Measurements from ENCODE around the gene RPUSD1.

Gene RPUSD1

DNA sequence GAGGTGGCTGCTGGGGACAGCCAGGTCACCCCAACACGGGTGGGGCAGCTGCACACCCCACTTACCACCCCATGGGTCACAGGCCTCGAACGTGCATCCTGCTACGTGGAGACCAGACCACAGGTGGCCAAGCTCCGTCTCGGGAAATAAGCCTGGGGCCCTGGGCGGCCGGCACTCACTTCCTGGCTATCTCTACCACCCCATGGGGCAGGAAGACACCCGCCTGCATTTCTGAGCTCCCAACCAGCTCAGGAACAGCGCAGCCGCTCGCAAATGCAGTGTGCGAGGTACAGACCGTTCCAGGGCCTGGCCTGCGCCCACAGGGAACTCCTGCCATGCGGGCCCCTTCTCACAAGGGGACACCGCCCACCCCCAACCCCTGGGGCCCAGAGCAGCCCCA is 17.3 kb upstream of the RPUSD1 start:
- Mint-ChIP-seq H3K4me3 (no peak overlapping the region), H3K9me3 (no peaks in the 10 kb centered on the region), H3K27me3 (peaks cover 1% of the 10 kb centered on the region), H3K27ac (no peak overlapping the region), H3K4me1 (peaks cover 16% of the 10 kb centered on the region), H3K36me3 (no peaks in the 10 kb centered on the region)

DNA sequence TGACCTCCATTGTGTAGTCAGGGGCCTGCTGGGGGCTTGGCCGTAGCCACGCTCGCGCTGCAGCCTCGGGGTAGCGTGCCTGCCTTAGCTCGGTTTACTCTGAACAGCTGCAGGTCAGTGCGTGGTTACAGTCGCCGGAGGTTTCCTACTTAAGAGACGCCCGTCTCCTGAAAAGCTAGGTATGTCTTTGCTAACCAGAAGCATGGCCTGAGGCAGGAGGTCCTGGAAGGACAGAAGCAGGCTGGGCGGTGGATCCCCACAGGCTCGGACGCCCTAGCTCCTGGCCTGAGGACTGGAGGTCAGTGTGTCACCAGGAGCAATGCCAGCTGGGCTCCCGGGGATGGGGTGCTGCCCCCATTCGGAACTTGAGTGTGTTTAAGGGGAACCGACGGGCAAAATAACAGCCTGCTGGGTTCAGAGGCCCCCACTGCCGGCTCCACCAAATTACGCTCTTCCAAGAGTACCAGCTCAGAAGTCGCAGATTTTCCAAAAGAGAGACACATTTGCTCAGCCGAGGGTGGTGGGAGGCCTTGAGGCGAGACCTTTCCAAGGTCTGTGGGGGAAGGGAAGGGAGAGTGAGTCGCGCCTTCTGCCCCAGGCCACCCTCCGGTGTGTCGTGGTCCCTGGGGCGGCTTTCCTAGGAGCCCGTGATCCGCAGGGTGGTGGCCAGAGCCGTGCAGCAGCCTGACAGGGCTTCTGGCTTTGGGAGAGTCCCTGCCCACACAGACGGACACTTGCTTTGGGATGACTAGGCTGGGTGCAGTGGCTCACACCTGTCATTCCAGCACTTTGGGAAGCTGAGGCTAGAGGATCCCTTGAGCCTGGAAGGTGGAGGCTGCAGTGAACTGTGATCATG is 16.2 kb upstream of the RPUSD1 start:
- Mint-ChIP-seq H3K4me3 (no peak overlapping the region), H3K9me3 (no peaks in the 10 kb centered on the region), H3K27me3 (peaks cover 1% of the 10 kb centered on the region)

DNA sequence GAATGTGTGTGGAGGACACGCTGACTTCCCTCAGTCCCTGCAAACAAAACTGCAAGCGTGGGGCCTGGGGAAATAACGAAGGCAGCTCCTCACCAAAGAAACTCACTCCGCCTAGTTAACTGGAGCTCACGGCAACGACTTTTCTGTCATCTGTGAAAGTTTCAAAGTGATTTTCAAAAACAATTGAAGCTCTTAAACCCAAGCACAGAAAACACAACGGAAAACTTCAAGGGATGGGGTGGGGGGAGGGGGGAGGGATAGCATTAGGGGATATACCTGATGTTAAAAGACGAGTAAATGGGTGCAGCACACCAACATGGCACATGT is 15.5 kb upstream of the RPUSD1 start:
- H3K36me3 Mint-ChIP-seq = no peaks in the 10 kb centered on the region
- no peaks in the 10 kb centered on the region for H3K9me3 Mint-ChIP-seq
- no peak overlapping the region for H3K27ac Mint-ChIP-seq
- peaks cover 9% of the 10 kb centered on the region for H3K4me1 Mint-ChIP-seq
- no peak overlapping the region for H3K4me3 Mint-ChIP-seq
- peaks cover 1% of the 10 kb centered on the region for H3K27me3 Mint-ChIP-seq

More for the DNA sequence above, 16.2 kb upstream of the RPUSD1 start:
- Mint-ChIP-seq H3K36me3 (no peaks in the 10 kb centered on the region), H3K4me1 (peaks cover 14% of the 10 kb centered on the region), H3K27ac (no peak overlapping the region)

DNA sequence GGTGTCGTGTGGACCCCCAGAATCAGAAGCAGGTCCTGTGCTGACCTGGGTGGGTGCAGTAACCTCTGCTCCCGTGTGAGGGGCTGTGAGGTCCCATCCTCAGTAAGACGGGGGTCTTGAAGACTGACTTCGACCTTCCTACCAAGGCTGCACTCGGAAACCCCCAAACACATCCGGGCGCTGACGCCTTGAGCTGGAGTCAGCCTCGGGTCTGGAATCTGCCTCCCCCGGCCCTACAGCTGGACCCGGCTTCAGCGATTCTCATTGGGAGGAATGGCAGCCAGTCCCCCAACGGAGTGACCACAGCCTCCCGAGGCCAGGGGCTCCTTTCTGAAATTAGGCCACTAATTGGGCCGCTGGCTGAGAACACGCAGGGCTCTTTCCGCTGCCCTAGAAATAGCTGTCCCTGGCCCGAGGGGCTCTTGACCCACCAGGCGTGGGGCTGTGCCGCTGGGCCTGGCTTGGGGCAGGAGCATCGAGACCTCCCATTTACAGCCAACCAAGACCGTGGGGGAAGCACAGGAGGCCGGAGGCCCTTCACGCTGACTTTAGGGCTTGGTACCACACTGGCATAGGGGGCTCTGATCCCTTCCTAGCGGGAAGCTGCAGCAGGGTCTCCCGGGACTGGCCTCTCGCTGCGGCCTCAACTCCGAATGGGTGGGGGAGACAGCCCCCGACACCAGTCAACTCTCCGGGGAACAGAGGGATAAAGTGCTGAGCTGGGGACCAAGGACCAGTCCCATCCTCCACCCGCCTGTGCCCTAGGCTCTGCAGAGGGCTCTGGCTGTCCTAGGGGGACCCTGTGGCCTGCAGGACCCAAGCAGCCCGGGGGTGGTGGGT is 15.0 kb upstream of the RPUSD1 start:
- Mint-ChIP-seq H3K4me1 (peaks cover 5% of the 10 kb centered on the region), H3K9me3 (no peaks in the 10 kb centered on the region), H3K27ac (no peak overlapping the region), H3K27me3 (peaks cover 1% of the 10 kb centered on the region), H3K4me3 (no peak overlapping the region), H3K36me3 (no peaks in the 10 kb centered on the region)

DNA sequence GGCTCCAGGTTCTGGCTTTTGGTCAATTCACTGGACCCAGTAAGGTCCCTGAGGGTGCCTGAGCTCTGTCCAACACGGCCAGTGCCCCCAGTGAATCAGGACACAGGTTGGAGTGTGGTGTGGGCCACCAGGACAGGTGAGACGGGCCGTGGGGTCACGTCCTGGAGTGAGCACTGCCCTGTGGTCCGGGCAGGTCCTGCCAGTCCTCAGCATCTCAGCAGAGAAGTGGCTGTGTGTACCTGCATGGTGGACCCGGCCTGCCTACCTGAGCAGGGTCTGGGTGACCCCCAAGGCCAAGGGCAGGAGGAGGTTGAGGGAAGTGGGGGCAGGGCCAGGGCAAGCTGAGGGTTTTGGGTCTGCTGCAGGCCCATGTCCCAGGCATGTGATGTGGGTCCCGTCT is 14.3 kb upstream of the RPUSD1 start:
- no peak overlapping the region for H3K4me3 Mint-ChIP-seq
- H3K27me3 Mint-ChIP-seq = peaks cover 4% of the 10 kb centered on the region
- H3K9me3 Mint-ChIP-seq = no peaks in the 10 kb centered on the region
- no peaks in the 10 kb centered on the region for H3K36me3 Mint-ChIP-seq
- H3K27ac Mint-ChIP-seq = no peak overlapping the region
- no peaks in the 10 kb centered on the region for H3K4me1 Mint-ChIP-seq

DNA sequence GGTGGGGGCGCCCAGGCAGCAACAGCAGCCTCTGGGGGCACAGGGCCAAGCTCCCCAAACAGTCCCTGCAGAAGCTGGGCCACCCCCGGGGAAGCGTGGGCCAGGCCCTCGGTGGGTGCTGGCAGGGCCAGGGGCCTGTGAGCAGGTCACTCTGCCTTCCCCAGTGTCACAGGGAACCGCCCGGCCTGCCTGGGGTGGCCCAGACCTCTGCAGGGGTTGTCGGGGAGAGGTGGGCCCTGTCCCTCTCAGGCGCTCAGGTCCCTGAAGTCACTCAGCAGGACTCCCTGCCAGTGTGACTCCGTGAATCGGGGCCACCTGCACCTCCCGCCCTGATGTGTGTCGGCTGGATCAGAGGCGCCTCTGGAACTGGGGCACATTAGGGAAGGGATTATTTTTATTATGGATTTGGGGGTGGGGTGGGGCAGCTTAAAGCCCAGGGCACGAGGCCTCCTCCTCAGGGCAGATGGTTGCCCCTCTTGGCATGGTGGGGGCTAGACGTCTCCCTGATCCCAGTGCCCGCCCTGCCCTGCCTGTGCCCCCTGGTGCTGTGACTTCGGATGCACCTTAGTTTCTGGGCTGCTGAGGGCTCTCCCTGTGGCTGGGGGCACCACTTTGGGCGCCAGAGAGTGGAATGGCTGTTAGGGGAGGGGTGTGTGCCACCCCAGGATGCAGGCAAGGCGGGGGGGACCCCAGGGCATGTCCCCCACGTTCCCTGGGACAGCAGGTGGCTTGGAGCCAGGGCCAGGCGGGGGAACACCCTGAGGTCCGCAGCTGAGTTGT is 13.6 kb upstream of the RPUSD1 start:
- Mint-ChIP-seq H3K27ac (no peak overlapping the region), H3K4me1 (no peaks in the 10 kb centered on the region), H3K36me3 (no peaks in the 10 kb centered on the region), H3K4me3 (no peak overlapping the region), H3K27me3 (peaks cover 4% of the 10 kb centered on the region), H3K9me3 (no peaks in the 10 kb centered on the region)

DNA sequence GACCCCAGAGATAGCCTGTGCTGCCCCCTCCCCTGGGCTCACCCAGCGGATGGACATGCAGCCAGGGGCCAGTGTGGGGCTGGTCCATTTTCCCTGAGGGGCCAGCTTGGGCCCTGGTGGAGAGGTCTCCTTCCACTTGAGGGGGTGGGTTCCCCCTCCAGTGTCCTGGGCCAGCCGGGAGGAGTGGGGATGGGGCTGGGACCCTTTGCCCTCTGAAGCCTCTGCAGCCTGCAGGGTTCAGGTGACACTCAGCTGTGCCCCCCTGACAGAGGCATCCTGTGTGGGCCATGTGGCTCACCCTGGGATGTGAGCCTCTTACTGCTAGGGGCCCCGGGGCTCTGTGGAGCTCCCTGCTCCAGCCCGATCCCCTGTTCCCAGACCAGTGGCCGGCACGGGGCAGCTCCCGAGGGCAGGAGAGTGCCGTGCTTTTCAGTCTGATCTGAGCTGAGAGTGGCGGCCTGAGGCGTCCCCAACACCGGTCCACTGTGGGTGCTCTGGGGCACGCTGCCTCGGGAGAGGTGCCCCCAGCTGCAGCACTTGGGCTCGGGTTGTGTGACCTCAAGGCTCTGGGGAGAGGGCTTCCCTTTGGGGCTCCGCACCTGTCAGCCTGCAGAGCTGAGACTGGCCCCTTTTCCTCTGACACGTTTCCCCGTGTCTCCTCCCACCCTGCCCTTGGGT is 12.8 kb upstream of the RPUSD1 start:
- H3K9me3 Mint-ChIP-seq = no peaks in the 10 kb centered on the region
- H3K27me3 Mint-ChIP-seq = peaks cover 4% of the 10 kb centered on the region
- H3K36me3 Mint-ChIP-seq = no peaks in the 10 kb centered on the region
- H3K4me3 Mint-ChIP-seq = no peak overlapping the region
- no peak overlapping the region for H3K27ac Mint-ChIP-seq
- no peaks in the 10 kb centered on the region for H3K4me1 Mint-ChIP-seq

DNA sequence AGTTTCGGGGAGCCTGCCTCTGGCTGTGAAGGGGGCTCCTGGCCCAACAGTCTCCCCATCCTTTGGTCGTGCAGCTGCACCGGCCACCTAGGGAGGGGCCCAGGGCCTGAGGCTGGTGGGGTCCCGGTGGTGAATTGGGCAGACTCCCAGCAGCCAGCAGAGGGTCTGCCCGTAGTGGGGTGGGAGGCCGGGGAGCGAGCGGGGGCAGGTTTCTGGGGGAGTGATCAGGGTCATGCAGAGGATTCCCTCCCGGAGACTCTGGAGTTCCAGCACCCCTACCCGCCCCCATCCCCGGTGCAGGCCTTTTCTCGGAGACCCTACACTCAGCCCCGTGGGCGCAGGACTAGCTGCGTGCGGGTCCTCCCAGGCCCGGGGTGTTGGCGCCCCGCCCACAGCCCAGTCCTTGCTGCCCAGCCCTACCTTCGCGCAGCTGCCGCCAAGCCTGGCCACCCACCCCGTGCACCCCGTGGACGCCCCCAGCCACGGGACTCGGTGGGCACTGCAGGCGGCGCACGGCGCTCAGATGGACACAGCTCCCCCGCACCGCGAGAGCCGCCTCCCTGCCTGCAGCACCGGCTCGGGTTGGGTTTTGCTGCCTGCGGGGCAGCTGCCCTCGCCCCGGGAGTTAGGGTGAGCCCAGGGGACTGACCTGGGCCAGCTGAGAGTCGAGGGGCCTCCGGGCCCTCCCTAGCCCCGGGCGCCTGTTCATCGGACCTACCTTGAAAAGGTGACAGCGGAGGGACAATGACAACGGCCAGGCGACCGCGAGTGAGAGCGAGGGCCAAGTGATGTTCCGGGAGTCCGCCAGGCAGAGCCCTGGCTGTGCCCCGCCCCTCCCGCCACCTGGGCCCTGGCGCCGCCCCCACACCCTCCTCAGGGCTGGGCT is 12.0 kb upstream of the RPUSD1 start, which contains the start of gene GNG13:
GNG13 (minus strand) TSS at position 787 of the 886 bp plus-strand sequence. CDS start 1,657 bp downstream, outside the sequence.
- no peaks in the 10 kb centered on the region for H3K4me1 Mint-ChIP-seq
- H3K27me3 Mint-ChIP-seq = peaks cover 4% of the 10 kb centered on the region
- no peaks in the 10 kb centered on the region for H3K36me3 Mint-ChIP-seq
- no peak within 1 kb of the TSS for H3K4me3 Mint-ChIP-seq
- no peaks in the 10 kb centered on the region for H3K9me3 Mint-ChIP-seq
- no peak within 1 kb of the TSS for H3K27ac Mint-ChIP-seq

DNA sequence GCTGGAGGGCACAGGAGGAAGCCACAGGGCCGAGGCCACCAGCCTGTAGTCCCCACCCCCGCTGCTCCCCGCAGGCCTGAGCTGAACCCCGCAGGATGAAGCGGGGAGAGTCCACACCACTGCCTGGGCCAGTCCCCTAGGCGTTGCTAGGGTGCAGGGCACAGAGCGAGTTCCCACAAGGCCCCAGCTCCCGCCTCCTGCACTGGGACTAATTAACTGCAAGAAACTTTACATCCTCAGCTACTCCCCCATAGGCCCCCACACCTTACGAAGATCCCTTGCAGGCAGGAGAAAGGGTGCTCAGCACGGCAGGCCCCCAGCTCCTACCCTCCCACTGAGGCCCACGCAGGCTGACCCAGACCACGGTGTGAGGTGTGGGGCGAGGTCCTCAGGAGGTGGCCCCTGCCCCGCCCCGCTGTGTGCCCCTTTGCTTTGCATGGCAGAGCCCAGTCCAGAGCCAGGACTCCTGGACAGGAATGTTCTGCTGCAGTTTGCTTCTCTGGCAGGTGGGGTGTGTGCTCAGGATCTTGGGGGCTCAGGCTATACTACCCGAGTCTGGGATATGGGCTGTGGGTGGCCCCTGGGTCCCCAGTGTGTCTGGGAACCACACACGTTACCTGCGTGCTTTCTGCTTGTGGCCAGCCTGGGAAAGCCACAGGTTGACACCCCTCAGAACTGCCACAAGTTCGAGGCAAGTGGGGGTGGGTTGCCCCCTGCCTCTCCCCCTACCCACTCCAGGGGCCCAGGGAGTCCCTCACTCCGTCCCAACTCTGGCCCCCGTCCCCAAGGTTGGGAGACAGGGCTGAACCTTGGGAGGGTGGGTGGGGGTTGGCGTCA is 11.1 kb upstream of the RPUSD1 start:
- H3K27me3 Mint-ChIP-seq = peaks cover 4% of the 10 kb centered on the region
- no peaks in the 10 kb centered on the region for H3K36me3 Mint-ChIP-seq
- H3K27ac Mint-ChIP-seq = no peak overlapping the region
- no peak overlapping the region for H3K4me3 Mint-ChIP-seq
- no peaks in the 10 kb centered on the region for H3K9me3 Mint-ChIP-seq
- H3K4me1 Mint-ChIP-seq = no peaks in the 10 kb centered on the region

DNA sequence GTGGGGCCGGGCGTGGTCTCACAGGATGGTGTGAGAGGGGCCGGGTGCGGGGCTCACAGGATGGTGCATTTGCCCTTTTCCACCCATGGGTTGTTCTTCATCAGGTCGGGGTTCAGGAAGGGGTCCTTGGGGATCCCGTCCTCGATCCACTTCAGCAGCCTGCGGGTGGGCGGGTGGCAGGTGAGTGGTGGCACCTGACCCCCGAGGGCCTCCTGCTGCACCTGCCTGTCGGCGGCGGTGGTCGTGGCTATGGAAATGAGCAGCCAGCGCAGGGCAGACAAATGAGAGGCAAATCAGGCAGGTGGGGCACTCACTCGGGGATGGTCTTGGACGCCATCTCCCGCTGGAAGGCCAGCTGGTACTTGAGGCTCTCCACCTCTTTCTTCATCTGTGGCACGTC is 10.5 kb upstream of the RPUSD1 start:
- Mint-ChIP-seq H3K27ac (no peak overlapping the region), H3K9me3 (no peaks in the 10 kb centered on the region), H3K27me3 (peaks cover 4% of the 10 kb centered on the region), H3K36me3 (no peaks in the 10 kb centered on the region), H3K4me3 (no peak overlapping the region), H3K4me1 (no peaks in the 10 kb centered on the region)

DNA sequence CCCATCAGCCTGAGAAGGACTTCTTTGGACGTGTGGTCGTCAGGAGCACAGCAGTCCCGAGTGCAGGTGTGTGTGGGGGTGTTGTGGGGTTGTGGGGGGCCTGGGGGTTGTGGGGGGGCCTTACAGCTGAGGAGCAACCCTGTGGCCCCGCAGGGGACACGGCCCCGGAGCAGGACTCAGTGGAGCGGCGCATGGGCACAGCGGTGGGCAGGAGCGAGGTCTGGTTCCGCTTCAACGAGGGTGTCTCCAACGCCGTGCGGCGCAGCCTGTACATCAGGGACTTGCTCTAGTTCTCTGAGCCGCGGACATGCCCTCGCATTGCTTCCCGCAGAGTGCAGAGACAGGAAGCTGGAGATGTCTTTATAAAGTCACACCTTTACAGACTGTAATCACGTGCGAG is 9.5 kb upstream of the RPUSD1 start:
- no peaks in the 10 kb centered on the region for H3K36me3 Mint-ChIP-seq
- no peaks in the 10 kb centered on the region for H3K4me1 Mint-ChIP-seq

DNA sequence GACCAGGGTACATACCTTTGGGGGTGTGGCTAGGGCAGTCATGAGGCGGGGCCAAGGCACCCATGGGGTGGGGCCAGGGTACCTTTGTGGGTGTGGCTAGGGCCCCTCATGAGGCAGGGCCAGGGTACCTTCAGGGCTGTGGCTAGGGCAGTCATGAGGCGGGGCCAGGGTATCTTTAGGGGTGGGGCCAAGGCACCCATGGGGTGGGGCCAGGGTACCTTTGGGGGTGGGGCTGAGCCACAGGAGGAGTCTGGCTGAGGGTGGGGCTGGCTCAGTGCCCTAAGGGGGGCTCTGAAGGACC is 8.9 kb upstream of the RPUSD1 start:
- Mint-ChIP-seq H3K27me3 (peaks cover 4% of the 10 kb centered on the region), H3K4me1 (no peaks in the 10 kb centered on the region), H3K9me3 (no peaks in the 10 kb centered on the region), H3K4me3 (no peak overlapping the region), H3K27ac (no peak overlapping the region), H3K36me3 (no peaks in the 10 kb centered on the region)

More for the DNA sequence above, 9.5 kb upstream of the RPUSD1 start:
- H3K27me3 Mint-ChIP-seq = peaks cover 4% of the 10 kb centered on the region
- H3K4me3 Mint-ChIP-seq = no peak overlapping the region
- H3K27ac Mint-ChIP-seq = no peak overlapping the region
- H3K9me3 Mint-ChIP-seq = no peaks in the 10 kb centered on the region

DNA sequence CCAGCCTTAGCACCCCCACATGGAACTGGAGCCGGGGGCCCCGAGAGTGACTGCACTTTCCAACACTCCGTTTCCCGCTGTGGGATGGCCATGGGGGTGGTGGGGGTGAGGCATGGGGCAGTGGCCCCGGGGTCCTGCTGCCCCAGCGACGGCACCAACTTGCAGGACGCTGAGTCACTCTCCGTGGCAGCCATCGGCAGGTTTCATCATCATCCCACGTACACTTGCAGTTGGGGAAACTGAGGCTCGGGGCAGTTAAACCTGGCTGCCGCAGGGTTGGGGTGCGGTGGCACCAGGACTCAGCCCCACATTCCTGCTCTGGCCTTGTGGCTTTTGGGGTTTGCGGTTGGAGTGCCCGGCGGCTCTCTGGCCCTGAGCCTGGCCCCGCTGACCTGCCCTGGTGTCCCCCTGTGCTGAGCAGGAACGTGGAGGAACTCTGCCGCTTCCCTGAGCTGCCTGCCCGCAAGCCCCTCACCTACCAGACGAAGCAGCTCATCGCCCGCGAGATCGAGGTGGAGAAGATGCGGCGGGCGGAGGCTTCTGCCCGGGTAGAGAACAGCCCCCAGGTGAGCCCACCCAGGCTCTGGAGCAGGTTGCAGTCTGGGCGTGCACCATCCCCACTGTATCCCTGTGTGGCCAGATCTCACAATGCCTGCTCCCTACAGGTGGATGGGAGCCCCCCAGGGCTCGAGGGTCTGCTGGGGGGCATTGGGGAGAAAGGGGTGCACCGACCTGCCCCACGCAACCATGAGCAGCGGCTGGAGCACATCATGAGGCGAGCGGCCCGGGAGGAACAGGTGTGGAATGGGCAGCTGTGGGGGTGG is 8.3 kb upstream of the RPUSD1 start:
- Mint-ChIP-seq H3K36me3 (no peaks in the 10 kb centered on the region), H3K4me1 (no peaks in the 10 kb centered on the region), H3K27me3 (peaks cover 4% of the 10 kb centered on the region), H3K9me3 (no peaks in the 10 kb centered on the region), H3K4me3 (no peak overlapping the region), H3K27ac (no peak overlapping the region)
